Lung (tissue), 12 donors: Measurements from ENCODE around the gene MAN1A1. TPM values are rescaled to one million over a fixed set of nuclear protein-coding genes. Genes with fewer than 3 reads are reported as not detected.

Experiments used
- ATAC-seq: fragments of 200-7000 bp; cut with Tn5 transposase; one replicate; pipeline ENCODE4 v1.9.1; 2020; ENCODE audit warnings: moderate number of reproducible peaks; ENCODE audit not compliant: insufficient read depth, low FRiP score
- DNase-seq, 3 donors: peaks; one replicate each; pipeline ENCODE4 v3.0.0-alpha.2; 2013 to 2017
- H3K27ac ChIP-seq, 2 donors: one replicate each; pipeline ENCODE4 v1.5.1; 2013; ENCODE audit warnings: mild to moderate bottlenecking in 2 of 2, moderate library complexity in 2 of 2, control low read depth in 1 of 2, inconsistent platforms in 1 of 2, low read depth in 1 of 2, low read length in 1 of 2
- H3K27me3 ChIP-seq, 3 donors: one replicate each; pipeline ENCODE4 v1.5.1; 2013; ENCODE audit warnings: low read length in 2 of 3; ENCODE audit not compliant: control insufficient read depth in 3 of 3, insufficient read depth in 3 of 3
- H3K36me3 ChIP-seq, 4 donors: one replicate each; pipeline ENCODE4 v1.5.1; 2013; ENCODE audit warnings: low read length in 4 of 4, mild to moderate bottlenecking in 1 of 4, moderate library complexity in 1 of 4; ENCODE audit not compliant: control insufficient read depth in 4 of 4, insufficient read depth in 4 of 4
- H3K4me1 ChIP-seq, 5 donors: one replicate each; pipeline ENCODE4 v1.5.1; 2013; ENCODE audit warnings: low read length in 5 of 5, mild to moderate bottlenecking in 2 of 5, moderate library complexity in 1 of 5; ENCODE audit not compliant: control insufficient read depth in 5 of 5, insufficient read depth in 5 of 5
- H3K4me3 ChIP-seq: one replicate; pipeline ENCODE4 v1.5.1; 2013; ENCODE audit warnings: mild to moderate bottlenecking, control low read depth, moderate library complexity
- H3K9ac ChIP-seq, 2 donors: one replicate each; pipeline ENCODE4 v1.5.1; 2013; ENCODE audit warnings: low read length in 2 of 2, control low read depth in 1 of 2; ENCODE audit not compliant: insufficient read depth in 1 of 2
- H3K9me3 ChIP-seq, 4 donors: one replicate each; pipeline ENCODE4 v1.5.1; 2013; ENCODE audit warnings: low read length in 3 of 4, mild to moderate bottlenecking in 1 of 4, moderate library complexity in 1 of 4; ENCODE audit not compliant: control insufficient read depth in 4 of 4, insufficient read depth in 3 of 4
- CTCF ChIP-seq: IDR thresholded peaks from 2 replicates; pipeline ENCODE4 v1.5.1; 2012; ENCODE audit warnings: mild to moderate bottlenecking; ENCODE audit errors: control extremely low read depth, extremely low read depth
- WGBS, 2 donors: extraction: QIAGEN DNeasy Blood & Tissue Kit; methylation state at CpG; one replicate each; pipeline ENCODE4 v1.1.7; 2013; 5-methylcytosine and 5-hydroxymethylcytosine counted together
- polyA plus RNA-seq, 2 donors: library from polyadenylated mRNA; stranded (reverse); fragments of 200-250 nt; gene quantifications; one replicate each; pipeline ENCODE4 v1.2.1, GENCODE V29; 2013
- total RNA-seq, 2 donors: library from RNA; depleted of rRNA in 1 of 2; stranded (reverse); fragments of >200 nt in 1 of 2; gene quantifications; one replicate each; pipeline ENCODE4 v1.2.1, GENCODE V29; 2014 to 2021
- donor health status: control.
- donor health status: control.
- donor health status: Bipolar disorder and iron deficiency.
- donor health status: healthy.
- donor health status: DM: yes; HTN: yes; CAD: no.

The MAN1A1 gene
- total and polyA plus RNA-seq, 4 donors: 13.9 to 71.0 (median 48.2) TPM

GRCh38 chr6:119162134-119162775, 187.3 kb downstream of the MAN1A1 start:
- Histone ChIP-seq H3K9me3 (peaks cover 0 to 2% (median 0%) of the 10 kb centered on the region in 4 donors), H3K36me3 (no peaks in the 10 kb centered on the region), H3K9ac (no peak overlapping the region), H3K27me3 (no peaks in the 10 kb centered on the region), H3K4me3 (no peak overlapping the region), H3K4me1 (peaks cover 0 to 39% (median 7%) of the 10 kb centered on the region in 5 donors), H3K27ac (no peak overlapping the region)
- DNase-seq: peak in 2 of 3 donors; percentile 42 to 71
- no peak for ATAC-seq
- WGBS, 2 donors: 65 to 69% methylated on average over 2 of the region's 2 CpGs
- no peak for TF ChIP-seq CTCF

GRCh38 chr6:119161438-119161837, 188.1 kb downstream of the MAN1A1 start:
- DNase-seq (peak; percentile 80 to 88 (median 88)), ATAC-seq (no peak)
- 66 to 80% methylated on average over 4 of the region's 4 CpGs for WGBS, 2 donors
- peaks cover 0 to 2% (median 0%) of the 10 kb centered on the region in 4 donors for H3K9me3 ChIP-seq
- no peak overlapping the region for H3K9ac ChIP-seq
- H3K27ac ChIP-seq: no peak overlapping the region
- no peaks in the 10 kb centered on the region for H3K27me3 ChIP-seq
- TF ChIP-seq CTCF: no peak
- no peaks in the 10 kb centered on the region for H3K36me3 ChIP-seq
- peaks cover 0 to 48% (median 10%) of the 10 kb centered on the region in 5 donors for H3K4me1 ChIP-seq
- no peak overlapping the region for H3K4me3 ChIP-seq

- Histone ChIP-seq H3K4me3 (no peak overlapping the region), H3K9me3 (peaks cover 0 to 2% (median 0%) of the 10 kb centered on the region in 4 donors), H3K36me3 (no peaks in the 10 kb centered on the region), H3K27me3 (no peaks in the 10 kb centered on the region), H3K9ac (no peak overlapping the region), H3K27ac (no peak overlapping the region), H3K4me1 (peaks cover 0 to 49% (median 12%) of the 10 kb centered on the region in 5 donors)
- DNase-seq (no peak), ATAC-seq (no peak)
- TF ChIP-seq CTCF: no peak
- 73 to 75% methylated on average over 2 of the region's 2 CpGs for WGBS, 2 donors
Observed at GRCh38 chr6:119160911-119161310, 188.7 kb downstream of the MAN1A1 start.
